Astrocyte (in vitro differentiated cells and primary cell): Measurements from ENCODE around the gene PDE3A. TPM values are rescaled to one million over a fixed set of nuclear protein-coding genes. Genes with fewer than 3 reads are reported as not detected.

Experiments used
- DNase-seq: peaks from one replicate; pipeline ENCODE4 v3.0.0-alpha.2; 2010; ENCODE audit warnings: low read depth
- FAIRE-seq: peaks from 2 replicates; lab custom pipeline; 2011; peaks lifted over from hg19 to GRCh38; lab: Jason Lieb, UNC
- H2AFZ ChIP-seq: 2 replicates; pipeline ENCODE4 v1.6.0; 2012; ENCODE audit warnings: low read depth, low read length, inconsistent platforms
- H3K27ac ChIP-seq: 2 replicates; pipeline ENCODE4 v1.5.1; 2011; ENCODE audit warnings: low read depth, low read length, inconsistent platforms
- H3K27me3 ChIP-seq: 2 replicates; pipeline ENCODE4 v1.6.0; 2011; ENCODE audit warnings: low read length, inconsistent platforms; ENCODE audit not compliant: insufficient read depth
- H3K36me3 ChIP-seq: 2 replicates; pipeline ENCODE4 v1.5.1; 2011; ENCODE audit warnings: low read length, inconsistent platforms; ENCODE audit not compliant: insufficient read depth
- H3K4me1 ChIP-seq: 2 replicates; pipeline ENCODE4 v1.5.1; 2011; ENCODE audit warnings: low read length, inconsistent platforms; ENCODE audit not compliant: insufficient read depth
- H3K4me2 ChIP-seq: 2 replicates; pipeline ENCODE4 v1.6.0; 2012; ENCODE audit warnings: low read length, inconsistent platforms
- H3K4me3 ChIP-seq: 2 replicates; pipeline ENCODE4 v1.5.1; 2011; ENCODE audit warnings: low read depth, mild to moderate bottlenecking, low read length, inconsistent platforms; ENCODE audit not compliant: insufficient read depth
- H3K79me2 ChIP-seq: 2 replicates; pipeline ENCODE4 v1.6.0; 2012; ENCODE audit warnings: mild to moderate bottlenecking, low read length, inconsistent platforms; ENCODE audit not compliant: insufficient read depth
- H3K9ac ChIP-seq: 2 replicates; pipeline ENCODE4 v1.6.0; 2012; ENCODE audit warnings: mild to moderate bottlenecking, low read length, inconsistent platforms
- H3K9me3 ChIP-seq: 2 replicates; pipeline ENCODE4 v1.5.1; 2012; ENCODE audit warnings: low read depth, mild to moderate bottlenecking, low read length, inconsistent platforms; ENCODE audit not compliant: insufficient read depth
- H4K20me1 ChIP-seq: 2 replicates; pipeline ENCODE4 v1.6.0; 2012; ENCODE audit warnings: low read length, inconsistent platforms; ENCODE audit not compliant: insufficient read depth
- H3K27ac Mint-ChIP-seq: one replicate; pipeline ENCODE4 v1.8.0; 2021; ENCODE audit warnings: mild to moderate bottlenecking, mixed read lengths; ENCODE audit not compliant: unreplicated experiment
- H3K27me3 Mint-ChIP-seq: one replicate; pipeline ENCODE4 v1.8.0; 2021; ENCODE audit warnings: low read depth, mixed read lengths; ENCODE audit not compliant: unreplicated experiment
- H3K36me3 Mint-ChIP-seq: one replicate; pipeline ENCODE4 v1.8.0; 2021; ENCODE audit warnings: low read depth, mixed read lengths; ENCODE audit not compliant: unreplicated experiment
- H3K4me1 Mint-ChIP-seq: one replicate; pipeline ENCODE4 v1.8.0; 2021; ENCODE audit warnings: low read depth, mixed read lengths; ENCODE audit not compliant: unreplicated experiment
- H3K4me3 Mint-ChIP-seq: one replicate; pipeline ENCODE4 v1.8.0; 2021; ENCODE audit warnings: mild to moderate bottlenecking, moderate library complexity, mixed read lengths; ENCODE audit not compliant: unreplicated experiment
- H3K9me3 Mint-ChIP-seq: one replicate; pipeline ENCODE4 v1.8.0; 2021; ENCODE audit warnings: mild to moderate bottlenecking, mixed read lengths; ENCODE audit not compliant: unreplicated experiment
- CTCF ChIP-seq: IDR thresholded peaks from 2 replicates; pipeline ENCODE4 v1.5.1; 2011; ENCODE audit warnings: low read depth, mild to moderate bottlenecking, inconsistent platforms, low read length, moderate library complexity; ENCODE audit not compliant: insufficient read depth
- EZH2 ChIP-seq: IDR thresholded peaks from 2 replicates; pipeline ENCODE4 v1.6.1; 2012; ENCODE audit warnings: mild to moderate bottlenecking, low read length, inconsistent platforms; ENCODE audit not compliant: insufficient read depth
- total RNA-seq: library from RNA; stranded (reverse); gene quantifications from 2 replicates; pipeline ENCODE4 v1.2.1, GENCODE V29; 2021

PDE3A gene
- total RNA-seq, 1 donor from 2014 or later: 1.7 TPM

- Histone ChIP-seq H3K9me3 (no peaks in the 10 kb centered on the region), H3K9ac (no peak overlapping the region), H3K4me3 (no peak overlapping the region), H3K4me2 (no peak overlapping the region), H3K27ac (no peak overlapping the region), H4K20me1 (no peaks in the 10 kb centered on the region), H3K79me2 (no peaks in the 10 kb centered on the region), H3K4me1 (peaks cover 4% of the 10 kb centered on the region), H2AFZ (no peak overlapping the region), H3K27me3 (no peaks in the 10 kb centered on the region), H3K36me3 (no peaks in the 10 kb centered on the region)
- H3K4me3 Mint-ChIP-seq: no peak overlapping the region
- FAIRE-seq: no peak
- H3K27ac Mint-ChIP-seq: no peak overlapping the region
- DNase-seq: peak; percentile 71
- peaks cover 1% of the 10 kb centered on the region for H3K36me3 Mint-ChIP-seq
- TF ChIP-seq CTCF (no peak), EZH2 (no peak)
- H3K27me3 Mint-ChIP-seq: no peaks in the 10 kb centered on the region
- no peaks in the 10 kb centered on the region for H3K9me3 Mint-ChIP-seq
- peaks cover 9% of the 10 kb centered on the region for H3K4me1 Mint-ChIP-seq
Observed at GRCh38 chr12:20631711-20632110, 263.4 kb downstream of the PDE3A start.

- Histone ChIP-seq H3K4me1 (no peaks in the 10 kb centered on the region), H3K27ac (no peak overlapping the region), H3K27me3 (no peaks in the 10 kb centered on the region), H2AFZ (no peak overlapping the region), H3K4me2 (no peak overlapping the region), H3K4me3 (no peak overlapping the region), H3K9ac (no peak overlapping the region), H3K79me2 (no peaks in the 10 kb centered on the region), H4K20me1 (no peaks in the 10 kb centered on the region), H3K9me3 (no peaks in the 10 kb centered on the region), H3K36me3 (no peaks in the 10 kb centered on the region)
- H3K36me3 Mint-ChIP-seq: no peaks in the 10 kb centered on the region
- H3K27me3 Mint-ChIP-seq: no peaks in the 10 kb centered on the region
- FAIRE-seq: no peak
- H3K4me3 Mint-ChIP-seq: no peak overlapping the region
- TF ChIP-seq EZH2: no peak
- TF ChIP-seq CTCF: no peak
- peaks cover 4% of the 10 kb centered on the region for H3K4me1 Mint-ChIP-seq
- H3K9me3 Mint-ChIP-seq: no peaks in the 10 kb centered on the region
- DNase-seq: no peak
- no peak overlapping the region for H3K27ac Mint-ChIP-seq
Observed at GRCh38 chr12:20641106-20641505, 272.8 kb downstream of the PDE3A start.

GRCh38 chr12:20643822-20644221, 275.5 kb downstream of the PDE3A start:
- Histone ChIP-seq H3K27me3 (no peaks in the 10 kb centered on the region), H2AFZ (no peak overlapping the region), H3K9ac (no peak overlapping the region), H3K4me2 (no peak overlapping the region), H3K79me2 (no peaks in the 10 kb centered on the region), H3K27ac (no peak overlapping the region), H3K9me3 (no peaks in the 10 kb centered on the region), H4K20me1 (no peaks in the 10 kb centered on the region), H3K4me3 (no peak overlapping the region), H3K4me1 (no peaks in the 10 kb centered on the region), H3K36me3 (no peaks in the 10 kb centered on the region)
- no peaks in the 10 kb centered on the region for H3K36me3 Mint-ChIP-seq
- no peak overlapping the region for H3K27ac Mint-ChIP-seq
- H3K4me1 Mint-ChIP-seq: no peaks in the 10 kb centered on the region
- no peak overlapping the region for H3K4me3 Mint-ChIP-seq
- FAIRE-seq: no peak
- no peaks in the 10 kb centered on the region for H3K9me3 Mint-ChIP-seq
- no peak for DNase-seq
- no peak for TF ChIP-seq CTCF
- TF ChIP-seq EZH2: no peak
- H3K27me3 Mint-ChIP-seq: no peaks in the 10 kb centered on the region
